Measurements from ENCODE around the gene CYSRT1.

Gene CYSRT1

GRCh38 chr9:137212520-137212919 is 12.5 kb upstream of the CYSRT1 start:
- TF ChIP-seq CTCF (IDR thresholded peaks at IDR 0.05; ENCODE audit: low read length, missing control alignments), result no peak
- no peak overlapping the region for H3K4me3 ChIP-seq (replicated peaks; ENCODE audit: low read depth, low read length)
- no peak for DNase-seq (ENCODE audit: low read depth)

DNA sequence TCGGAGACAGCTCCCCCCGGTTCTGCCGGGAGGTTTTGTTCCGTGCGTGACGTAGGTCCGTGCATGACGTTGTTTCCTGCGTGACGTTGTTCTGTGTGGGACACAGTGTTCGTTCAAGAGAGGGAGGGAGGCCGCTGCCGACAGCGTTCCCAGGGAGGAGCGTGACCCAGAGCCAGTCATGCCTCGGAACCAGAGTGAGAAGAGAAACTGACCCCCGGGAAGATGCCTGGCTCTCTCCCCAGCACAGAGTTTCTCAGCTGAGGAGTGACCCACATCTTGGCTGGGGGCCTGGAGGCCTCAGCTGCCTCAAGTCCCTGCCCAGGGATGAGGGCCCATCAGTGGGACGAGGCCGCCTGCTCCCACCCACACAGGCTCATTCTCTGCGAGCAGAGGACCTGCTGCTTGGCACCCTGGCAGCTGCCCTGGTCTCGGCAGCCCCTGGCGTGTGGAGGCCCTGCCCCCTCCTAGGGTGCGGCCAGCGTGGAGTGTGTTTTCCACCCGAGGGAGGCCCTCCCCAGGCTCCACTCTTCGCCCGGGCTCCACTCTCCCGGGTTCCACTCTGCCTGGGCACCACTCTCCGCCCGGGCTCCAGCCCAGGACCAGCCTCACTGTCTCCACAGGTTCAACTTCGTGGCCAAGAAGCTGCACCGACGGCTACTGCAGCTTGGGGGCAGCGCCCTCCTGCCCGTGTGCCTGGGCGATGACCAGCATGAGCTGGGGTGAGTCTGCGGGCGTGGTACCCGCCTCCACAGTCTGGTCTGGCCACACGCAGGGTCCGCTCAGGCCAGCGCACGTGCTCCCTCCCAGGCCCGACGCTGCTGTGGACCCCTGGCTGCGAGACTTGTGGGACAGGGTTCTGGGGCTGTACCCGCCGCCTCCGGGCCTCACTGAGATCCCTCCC is 11.6 kb upstream of the CYSRT1 start:
- peak; percentile 10 for TF ChIP-seq CTCF (IDR thresholded peaks at IDR 0.05; ENCODE audit: low read length, missing control alignments)
- no peak overlapping the region for H3K4me3 ChIP-seq (replicated peaks; ENCODE audit: low read depth, low read length)
- DNase-seq (ENCODE audit: low read depth), result no peak

DNA sequence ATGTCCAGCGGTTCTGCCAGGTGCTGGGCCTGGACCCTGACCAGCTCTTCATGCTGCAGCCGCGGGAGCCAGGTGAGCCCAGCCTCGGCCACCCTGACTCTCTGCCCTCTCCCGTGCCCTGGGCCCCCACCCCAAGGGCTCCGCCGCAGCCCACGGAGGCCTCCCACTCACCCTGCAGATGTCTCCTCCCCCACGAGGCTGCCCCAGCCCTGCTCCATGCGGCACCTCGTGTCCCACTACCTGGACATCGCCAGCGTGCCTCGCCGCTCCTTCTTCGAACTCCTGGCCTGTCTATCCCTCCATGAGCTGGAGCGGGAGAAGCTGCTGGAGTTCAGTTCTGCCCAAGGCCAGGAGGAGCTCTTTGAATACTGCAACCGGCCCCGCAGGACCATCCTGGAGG is 10.4 kb upstream of the CYSRT1 start:
- TF ChIP-seq CTCF (IDR thresholded peaks at IDR 0.05; ENCODE audit: low read length, missing control alignments), result no peak
- no peak overlapping the region for H3K4me3 ChIP-seq (replicated peaks; ENCODE audit: low read depth, low read length)
- DNase-seq (ENCODE audit: low read depth), result no peak

DNA sequence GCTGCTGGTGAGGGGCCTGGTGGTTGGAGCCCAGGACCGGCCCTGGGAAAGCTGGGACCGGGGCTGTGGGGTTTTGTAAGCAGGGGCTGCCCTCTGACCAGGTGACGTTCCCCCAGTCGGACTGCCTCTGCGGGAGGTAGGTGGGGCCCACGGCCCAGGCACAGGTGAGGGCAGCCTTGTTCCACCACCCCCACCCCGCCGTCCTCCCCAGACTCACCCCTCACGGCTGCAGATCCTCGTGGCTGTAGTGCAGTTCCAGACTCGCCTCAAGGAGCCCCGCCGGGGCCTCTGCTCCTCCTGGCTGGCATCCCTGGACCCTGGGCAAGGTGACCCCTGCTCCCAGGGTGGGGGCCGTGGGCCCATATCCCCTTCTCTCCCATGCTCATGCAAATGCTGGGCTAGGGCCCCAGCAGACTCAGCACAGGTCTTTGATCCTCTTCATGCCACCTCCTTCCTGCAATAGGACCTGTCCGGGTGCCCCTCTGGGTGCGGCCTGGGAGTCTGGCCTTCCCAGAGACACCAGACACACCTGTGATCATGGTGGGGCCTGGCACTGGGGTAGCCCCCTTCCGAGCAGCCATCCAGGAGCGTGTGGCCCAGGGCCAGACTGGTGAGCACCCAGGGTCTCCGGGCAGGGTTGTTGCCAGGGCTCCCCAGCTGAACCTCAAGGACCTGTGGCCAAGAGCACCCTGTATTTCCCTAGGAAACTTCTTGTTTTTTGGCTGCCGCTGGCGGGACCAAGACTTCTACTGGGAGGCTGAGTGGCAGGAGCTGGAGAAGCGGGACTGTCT is 9.6 kb upstream of the CYSRT1 start:
- no peak for DNase-seq (ENCODE audit: low read depth)
- no peak overlapping the region for H3K4me3 ChIP-seq (replicated peaks; ENCODE audit: low read depth, low read length)
- TF ChIP-seq CTCF (IDR thresholded peaks at IDR 0.05; ENCODE audit: low read length, missing control alignments), result no peak

DNA sequence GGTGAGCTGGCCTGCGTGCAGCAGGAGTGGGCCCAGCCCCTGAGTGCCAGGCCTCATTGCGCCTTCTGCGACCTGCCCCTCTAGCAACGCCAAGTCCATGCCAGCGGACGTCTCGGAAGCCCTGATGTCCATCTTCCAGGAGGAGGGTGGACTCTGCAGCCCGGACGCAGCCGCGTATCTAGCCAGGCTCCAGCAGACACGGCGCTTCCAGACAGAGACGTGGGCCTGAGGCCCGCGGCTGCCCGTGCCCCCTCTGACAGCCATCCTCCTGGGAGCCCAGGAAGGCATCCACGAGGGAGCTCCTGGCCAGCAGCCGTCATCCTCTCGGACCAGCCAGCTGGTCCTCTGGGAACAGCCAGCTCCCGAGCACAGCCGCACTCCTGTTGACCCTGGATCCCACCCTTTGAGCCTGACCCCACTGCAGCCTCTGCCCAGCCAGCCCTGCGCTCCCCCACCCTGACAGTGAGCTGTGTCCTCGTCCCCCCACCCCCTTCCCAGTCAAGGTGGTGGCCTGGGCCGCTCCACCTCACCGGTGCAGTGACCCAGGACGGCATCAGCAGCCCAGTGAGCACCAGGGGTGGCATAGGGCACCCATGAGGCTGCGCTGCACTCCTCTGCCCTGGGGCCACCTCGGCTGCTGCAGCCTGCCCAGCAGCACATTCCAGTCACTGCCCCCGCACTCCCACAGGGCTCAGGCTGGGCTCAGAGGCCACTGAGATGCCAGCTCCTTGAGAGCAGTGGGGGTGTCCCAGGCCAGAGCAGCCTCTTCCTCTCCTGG is 8.6 kb upstream of the CYSRT1 start:
- no peak for DNase-seq (ENCODE audit: low read depth)
- no peak for TF ChIP-seq CTCF (IDR thresholded peaks at IDR 0.05; ENCODE audit: low read length, missing control alignments)
- no peak overlapping the region for H3K4me3 ChIP-seq (replicated peaks; ENCODE audit: low read depth, low read length)

DNA sequence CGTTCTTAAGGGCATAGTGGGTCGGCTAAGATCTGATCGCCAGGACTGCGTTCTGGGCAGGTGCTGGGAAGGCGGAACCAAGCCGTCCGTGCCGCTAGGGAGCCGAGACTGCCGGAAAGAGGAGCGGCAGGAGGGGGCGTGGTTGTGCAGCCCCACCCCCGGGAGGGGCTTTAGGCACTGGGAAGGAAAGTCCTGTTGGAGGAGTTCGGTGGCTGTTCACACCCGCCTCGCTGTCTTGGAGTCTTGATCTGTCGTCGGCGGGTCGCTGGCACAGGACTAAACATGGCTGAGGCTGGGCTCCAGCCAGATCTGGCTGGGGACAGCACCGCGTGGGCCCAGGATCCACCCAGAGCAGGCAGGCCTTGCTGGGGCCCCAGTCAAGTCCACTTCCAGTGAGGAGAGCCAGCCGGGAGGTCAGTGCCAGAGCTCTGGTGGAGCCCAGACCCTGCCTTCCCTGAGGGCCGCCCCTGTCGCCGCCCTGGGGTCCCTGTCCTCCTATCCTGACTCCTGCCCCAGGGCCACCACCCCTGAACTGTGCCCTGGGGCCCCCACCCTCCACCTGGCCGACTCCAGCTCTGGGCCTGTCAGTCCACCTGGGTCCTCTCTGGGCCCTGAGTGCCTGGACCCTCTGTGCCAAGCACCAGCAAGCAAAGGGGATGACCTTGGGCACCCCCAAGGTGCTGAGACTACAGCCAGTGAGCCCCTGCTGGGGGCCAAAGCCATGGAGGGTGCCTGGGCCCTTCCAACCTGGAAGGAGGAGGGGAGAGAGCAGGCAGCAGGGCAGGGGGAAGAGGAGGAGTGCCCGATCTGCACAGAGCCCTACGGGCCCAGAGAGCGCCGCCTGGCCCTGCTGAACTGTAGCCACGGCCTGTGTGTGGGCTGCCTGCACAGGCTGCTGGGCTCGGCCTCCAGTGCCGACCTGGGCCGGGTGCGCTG is 7.4 kb upstream of the CYSRT1 start:
- no peak overlapping the region for H3K4me3 ChIP-seq (replicated peaks; ENCODE audit: low read depth, low read length)
- no peak for DNase-seq (ENCODE audit: low read depth)
- TF ChIP-seq CTCF (IDR thresholded peaks at IDR 0.05; ENCODE audit: low read length, missing control alignments), result no peak
